Left hindlimb (tissue), 1 donor: ENCODE results near the gene TACC2.

Source experiments
- DNase-seq: peaks from one replicate; pipeline ENCODE4 v3.0.0-alpha.2; 2018

Gene TACC2

DNA sequence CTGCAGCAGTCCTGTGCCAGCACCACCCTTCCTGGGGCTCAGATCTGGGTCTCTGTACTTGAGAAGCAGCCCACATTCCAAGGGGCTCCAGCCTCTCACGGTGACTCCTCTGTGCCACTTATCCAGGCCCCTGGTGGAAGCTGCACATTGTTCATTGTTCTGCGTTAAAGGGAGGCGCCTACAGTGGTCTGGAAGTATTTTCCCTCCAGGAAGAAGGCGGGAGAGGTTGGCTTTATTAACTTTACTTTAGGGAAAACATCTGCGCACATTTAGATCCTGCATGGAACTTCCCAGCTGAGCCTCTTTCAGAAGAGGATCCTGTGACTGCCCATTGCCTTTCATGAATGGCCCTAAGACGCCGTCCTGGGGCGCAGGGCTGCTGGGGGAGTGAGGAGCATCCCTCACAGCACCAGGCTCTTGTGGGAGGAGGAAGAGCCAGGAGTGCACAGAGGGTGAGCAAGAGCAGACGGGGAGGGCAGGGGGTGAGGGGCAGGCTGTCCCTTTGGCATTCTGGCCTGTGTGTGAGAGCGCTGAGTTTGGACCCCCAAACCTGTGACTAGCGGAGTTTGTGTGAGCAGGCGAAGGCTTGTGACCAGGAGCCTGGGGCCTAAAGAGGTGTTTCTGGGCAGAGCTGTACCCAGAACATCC is 183.5 kb downstream of the TACC2 start:
- DNase-seq = peak; percentile 59

DNA sequence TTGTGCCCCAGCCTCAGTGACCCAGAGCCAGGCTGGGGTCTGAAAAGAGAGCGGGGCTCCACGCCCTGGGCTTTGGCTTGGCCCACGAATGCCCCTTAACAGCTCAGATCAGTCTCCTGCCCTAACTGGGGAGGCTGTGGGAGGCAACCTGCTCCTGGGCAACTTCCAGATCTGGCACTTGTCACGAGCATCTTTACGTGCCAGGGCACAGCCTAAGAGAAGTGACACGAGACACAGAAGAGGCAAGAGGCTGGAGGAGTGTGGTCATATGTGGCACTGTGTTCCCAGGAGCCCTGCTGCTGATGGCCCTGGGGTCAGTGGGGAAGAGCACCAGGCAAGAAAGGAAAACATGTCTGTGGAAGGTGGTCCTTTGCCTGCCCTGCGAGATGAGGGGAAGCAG is 184.4 kb downstream of the TACC2 start:
- DNase-seq = no peak

DNA sequence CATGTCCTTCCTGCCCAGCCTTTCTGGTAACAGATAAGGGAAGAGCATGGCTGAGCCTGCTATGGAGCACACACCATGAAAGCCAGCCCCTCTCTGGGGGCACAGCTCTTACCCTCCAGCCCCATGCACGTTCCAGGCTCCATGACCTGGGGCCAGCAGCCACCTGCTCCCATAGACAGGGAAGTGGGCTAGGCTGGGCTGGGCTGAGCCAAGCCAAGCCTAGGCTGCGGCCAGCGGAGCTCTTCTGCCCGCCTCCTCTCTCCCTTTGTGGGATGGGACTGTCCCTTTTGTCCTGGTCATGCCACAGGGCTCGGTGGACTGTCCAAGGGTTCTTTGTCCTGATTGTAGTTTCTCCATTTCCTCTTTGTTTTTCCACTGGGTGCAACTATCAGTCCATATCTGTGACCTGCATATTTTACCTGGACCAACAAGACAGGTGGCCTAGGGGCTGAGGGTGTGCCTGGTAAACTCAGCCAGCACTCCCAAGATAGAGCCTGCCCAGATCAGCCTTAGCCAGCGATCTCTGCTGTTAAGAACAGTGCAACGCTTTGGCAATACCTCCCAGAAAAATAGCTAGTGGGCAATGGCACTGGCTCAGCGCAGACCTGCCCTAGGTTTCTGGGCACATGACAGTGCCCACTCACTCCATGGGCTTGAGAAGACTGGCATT is 184.9 kb downstream of the TACC2 start:
- DNase-seq = no peak

DNA sequence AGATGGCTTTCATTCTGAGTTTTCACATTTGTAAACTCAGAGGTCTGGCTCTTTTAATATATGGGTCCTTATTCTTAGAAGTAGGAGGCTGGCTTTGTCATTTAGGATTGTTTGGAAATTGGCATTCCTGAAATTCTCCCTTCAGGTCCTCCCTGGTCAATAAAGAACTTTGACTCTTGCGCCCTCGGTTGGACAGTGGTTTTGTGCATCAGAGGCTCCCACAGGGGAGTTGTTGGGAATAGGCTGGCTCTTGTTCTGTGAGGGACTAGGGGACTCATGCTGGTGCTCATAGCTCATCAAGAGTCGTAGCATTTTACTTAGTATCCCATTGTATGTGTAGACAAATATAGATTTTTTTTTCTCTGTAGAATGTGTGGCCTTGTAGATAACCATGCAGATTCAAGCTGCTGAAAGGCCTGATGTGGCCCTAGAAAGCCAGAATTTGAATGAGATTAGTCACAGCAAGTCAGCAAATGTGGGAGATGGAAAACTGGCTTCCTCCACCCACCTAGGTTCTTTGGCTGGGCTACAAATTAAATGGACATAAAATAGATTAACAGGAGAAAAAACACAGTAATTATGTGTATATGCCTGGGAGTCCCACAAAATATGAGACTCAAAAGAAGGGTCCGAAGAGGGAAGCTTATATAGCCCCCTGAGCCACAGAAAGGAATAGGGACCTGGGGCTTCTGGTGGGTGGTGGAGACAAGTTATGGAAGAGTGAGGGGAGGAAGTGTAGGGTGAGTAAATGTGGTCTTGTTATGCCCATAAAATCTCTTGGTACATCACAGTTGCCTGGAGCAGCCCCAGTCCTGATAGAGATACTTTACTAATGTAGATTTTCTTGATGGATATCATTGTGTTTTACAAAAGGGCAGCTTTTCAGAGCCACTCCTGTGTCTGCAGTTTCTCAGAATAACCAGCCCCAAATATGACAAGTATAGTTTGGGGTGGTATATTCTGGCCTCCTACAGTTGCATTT is 187.6 kb downstream of the TACC2 start:
- no peak for DNase-seq

DNA sequence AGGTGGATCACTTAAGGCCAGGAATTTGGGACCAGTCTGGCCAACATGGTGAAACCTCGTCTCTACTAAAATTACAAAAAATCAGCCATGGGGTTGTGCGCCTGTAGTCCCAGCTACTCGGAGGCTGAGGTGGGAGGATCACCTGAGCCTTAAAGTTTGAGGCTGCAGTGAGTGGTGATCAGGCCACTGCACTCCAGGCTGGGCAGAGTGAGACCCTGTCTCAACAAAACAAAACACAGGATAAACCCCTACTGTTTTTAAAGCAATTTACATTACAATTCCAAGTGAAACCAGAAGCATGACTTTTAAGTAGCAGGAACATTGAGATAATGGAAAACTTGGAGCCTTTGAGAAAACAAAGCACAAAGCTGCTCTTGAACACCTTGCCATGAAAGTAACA is 189.7 kb downstream of the TACC2 start:
- no peak for DNase-seq

DNA sequence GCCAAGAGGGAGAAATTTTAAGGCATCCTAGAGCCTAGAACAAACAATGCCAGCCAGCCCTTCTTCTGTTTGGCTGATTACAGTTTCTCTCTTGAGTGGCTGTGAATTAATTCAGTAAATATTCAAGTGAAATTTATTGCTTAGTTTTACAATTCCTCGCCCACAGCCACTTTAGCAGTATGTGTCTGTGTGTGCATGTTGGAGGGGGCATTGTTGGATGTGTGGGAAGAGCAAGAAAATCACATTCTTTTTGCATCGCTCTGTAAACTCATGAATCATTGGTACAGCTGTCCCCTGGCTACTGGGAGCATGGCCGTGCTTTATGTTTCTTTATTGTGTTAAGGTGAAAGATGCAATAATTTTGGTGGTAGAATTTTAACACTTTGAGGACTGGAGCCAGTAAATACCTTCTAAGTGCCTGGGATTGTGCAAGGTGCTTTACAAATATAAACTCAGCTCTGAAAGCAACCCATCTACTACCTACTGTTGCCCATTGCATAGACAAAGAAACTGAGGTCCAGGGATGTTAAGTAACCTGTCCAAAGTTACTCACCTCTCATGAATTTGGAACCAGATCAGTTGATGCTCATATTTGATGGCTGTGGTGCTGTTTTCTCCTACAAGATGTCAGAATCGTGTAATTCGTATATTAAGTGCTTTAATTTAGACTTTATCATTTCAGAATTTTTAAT is 192.2 kb downstream of the TACC2 start:
- DNase-seq = no peak

DNA sequence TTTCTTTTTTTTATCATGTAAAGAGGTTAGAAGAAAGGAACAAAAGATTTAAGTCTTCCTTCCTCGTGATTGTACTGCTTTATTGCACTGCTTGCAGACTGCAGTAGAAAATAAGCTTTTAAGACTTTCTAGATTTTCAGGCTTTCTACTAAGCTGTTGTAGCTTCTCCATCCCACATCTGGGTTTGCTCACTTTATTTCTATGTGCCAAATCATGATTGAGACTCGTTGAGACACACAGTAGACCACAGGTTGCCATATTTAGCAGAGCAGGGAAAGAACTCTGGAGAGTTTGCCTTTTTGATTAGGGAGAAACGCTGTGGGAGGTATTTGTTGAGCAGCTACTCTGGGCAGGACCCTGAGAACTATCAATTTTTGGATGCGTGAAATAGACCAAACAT is 192.9 kb downstream of the TACC2 start:
- DNase-seq = no peak

DNA sequence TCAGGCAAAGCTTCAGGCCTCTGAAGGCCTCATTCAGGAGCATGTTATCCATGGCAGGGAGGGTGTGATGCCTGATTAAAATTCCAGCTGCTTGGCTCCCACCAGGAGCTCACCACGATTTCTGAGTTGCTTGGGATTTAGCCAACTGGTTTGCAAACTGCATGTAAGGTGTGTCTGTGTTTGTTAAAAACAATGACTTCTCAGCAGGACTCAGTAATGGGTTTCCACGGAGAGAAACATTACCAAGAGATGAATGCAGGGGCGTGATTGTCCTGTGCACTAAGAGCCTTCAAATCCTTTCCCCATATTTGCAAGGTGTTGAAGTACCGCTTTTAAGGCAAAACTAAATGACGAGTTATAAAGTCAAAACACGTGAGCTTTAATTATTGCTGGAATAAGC is 193.3 kb downstream of the TACC2 start:
- DNase-seq = no peak

DNA sequence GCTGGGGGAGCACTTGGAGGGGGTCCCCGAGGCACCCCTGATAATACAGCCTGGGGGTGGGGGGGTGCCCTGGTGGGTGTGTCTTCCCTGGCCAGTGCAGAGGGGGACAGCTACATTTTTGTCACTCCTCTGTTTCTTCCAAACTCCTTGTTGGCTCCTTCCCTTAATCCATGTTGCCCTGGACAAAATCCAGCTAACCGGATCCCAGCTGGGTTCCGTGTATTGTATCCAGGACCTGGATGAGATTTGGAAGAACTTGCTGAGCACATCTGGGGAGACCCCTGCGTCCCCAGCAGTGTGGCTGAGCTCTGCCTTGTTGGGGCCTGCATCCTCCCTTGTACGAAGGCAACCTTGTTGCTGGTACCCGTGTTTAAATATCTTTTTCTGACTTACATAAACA is 195.3 kb downstream of the TACC2 start:
- DNase-seq = no peak

DNA sequence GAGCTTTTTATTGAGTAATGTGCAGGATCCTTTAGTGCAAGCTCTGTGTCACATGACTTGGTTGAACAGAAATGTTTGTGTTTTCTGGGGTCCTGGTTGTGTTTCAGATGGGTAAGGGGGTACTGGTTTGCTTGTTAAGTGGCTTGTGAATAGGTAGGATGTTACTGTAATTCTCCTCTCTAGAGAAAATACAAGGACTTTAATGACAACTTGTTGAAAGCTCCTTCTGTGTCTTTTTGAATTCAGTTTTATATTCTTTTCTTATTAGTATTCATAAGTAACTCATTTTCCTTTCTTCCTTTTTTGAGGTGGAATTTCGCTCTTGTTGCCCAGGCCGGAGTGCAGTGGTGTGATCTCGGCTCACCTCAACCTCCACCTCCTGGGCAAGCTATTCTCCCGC is 196.7 kb downstream of the TACC2 start:
- DNase-seq = no peak

DNA sequence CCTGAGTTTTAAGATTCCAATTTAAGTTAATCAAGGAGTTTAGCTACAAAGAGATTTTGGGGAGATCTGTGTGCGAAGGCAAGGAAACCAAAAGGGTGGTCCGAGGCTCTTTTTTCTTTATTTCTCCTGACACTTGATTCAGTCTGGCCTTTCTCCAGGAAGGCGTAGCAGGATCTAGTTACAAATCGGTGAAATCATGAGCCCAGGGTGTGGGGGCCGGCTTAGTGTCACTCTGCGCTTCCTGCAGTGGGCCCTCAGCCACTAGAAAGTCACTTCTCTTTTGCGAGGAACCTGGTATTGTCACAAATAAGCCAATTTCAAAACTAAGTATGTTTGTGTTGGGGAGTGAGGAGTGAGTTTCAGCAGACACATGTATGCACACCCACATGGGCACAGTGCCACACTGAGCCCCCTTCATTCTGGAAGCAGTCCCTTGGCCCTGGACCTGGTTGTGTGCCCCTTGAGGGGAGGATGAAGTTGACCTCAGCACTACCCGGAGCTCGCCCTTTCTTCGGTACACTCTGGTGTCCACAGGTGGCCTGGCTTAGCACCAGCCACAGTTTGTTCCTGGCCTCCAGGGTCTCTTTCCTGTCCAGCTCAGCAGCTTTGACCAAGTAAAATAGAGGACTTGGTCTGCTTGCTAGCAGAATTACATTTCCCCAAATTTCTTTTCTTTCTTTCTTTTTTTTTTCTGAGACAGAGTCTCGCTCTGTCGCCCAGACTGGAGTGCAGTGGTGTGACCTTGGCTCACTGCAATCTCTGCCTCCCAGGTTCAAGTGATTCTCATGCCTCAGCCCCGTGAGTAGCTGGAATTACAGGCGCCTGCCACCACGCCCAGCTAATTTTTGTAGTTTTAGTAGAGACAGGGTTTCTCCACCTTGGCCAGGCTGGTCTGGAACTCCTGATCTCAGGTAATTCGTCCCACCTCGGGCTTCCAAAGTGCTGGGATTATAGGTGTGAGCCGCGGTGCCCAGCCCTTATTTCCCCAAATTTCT is 198.2 kb downstream of the TACC2 start:
- no peak for DNase-seq

DNA sequence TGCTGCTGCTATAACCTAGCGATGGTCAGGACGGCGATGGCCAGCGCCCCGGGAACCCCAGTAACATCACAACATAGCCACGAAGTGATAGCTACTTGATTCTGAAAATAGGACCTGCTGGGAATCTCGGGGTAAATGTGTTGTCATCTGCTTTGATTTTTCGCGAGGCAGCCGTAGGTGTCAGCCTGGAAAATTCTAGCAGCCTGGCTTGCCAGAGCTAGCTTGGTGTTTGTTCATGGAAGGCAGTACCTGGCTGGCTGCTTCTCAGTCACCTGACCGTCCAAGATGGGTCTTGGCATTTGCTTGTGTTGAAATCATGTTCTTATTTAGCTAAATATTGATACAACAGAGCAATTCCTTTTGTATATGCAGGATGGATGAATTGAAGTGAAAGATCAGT is 199.7 kb downstream of the TACC2 start:
- DNase-seq = no peak

DNA sequence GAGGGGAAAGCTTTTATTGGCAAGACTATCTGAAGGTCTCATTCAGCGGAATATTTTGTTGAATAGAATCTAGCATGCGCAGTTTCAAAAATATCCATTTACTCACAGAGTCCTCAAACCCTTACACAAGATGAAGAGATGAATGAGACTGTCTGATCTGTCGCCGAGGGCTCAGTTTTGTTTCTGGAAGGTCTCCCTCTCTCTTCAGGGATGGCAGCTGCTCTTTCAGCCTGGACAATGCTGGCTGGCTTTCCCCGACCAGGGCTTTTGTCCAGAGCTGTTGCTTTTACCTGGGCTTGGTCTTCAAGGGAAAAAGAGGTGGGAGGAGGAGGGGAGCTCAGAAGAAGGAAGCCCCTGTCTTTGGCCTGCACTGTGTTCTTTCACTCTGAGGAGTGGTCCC is 200.2 kb downstream of the TACC2 start:
- no peak for DNase-seq

DNA sequence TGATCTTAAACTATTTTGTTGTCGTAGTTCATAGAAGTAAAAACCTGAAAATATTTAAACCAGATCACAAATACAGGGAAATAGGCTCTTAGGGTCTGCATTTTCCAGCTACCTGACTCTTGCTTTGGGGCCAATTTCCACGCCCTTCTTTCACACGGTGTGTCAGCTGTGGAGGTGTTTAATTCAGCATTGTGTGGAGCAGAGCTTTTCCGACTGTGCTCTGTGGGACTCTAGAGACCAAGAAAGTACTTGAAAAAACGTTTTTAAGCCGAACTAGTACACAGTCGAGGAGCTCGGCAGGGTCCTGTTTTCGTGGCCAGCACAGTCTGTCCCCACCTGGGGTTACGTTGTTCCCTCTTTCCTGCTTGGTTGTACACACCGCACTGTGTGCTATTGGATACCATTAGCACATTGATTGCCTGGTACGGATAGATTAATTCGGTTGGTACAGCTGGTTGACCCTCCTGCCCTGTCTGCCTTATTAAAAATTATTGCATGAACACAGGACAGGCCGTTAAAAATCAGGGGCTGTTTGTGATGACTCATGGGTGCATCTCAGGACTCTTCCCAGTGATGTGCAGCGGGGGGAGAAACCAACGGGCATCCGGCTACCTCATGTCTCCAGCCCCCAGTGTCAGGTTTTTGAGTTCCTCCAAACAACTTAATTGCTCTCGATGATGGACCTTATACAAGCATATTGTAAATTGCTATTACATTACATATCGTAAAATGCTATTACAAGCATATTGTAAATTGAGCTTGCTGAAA is 201.4 kb downstream of the TACC2 start:
- DNase-seq = no peak

DNA sequence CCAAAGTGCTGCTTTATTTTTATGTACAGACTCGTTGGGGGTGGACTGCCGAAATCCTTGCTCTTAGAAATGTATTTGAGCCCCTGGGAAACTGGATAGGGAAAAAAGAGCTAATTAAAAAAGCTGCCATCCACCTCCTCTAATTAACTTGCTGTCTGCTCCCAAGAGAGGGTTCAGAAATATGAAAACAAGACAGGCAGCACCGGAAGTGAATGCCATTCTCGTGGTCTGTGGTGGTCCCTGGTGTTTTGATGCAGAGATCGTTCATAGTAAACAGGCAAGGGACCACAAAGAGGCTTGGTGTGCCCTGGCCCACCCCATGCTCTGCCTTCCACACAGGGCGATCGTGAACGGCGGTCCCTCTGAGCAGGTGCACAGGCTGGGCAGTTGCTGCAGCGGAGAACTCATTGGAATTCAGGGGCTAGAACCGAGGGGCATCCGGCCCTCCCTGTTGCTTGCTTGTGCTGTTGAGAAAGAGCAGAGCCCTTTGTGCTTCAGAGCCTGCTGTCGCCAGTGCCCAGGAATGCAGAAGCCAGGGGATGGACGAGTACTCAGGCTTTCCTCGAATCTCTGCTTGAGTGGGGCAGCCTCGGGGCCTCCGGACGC is 203.1 kb downstream of the TACC2 start:
- no peak for DNase-seq

DNA sequence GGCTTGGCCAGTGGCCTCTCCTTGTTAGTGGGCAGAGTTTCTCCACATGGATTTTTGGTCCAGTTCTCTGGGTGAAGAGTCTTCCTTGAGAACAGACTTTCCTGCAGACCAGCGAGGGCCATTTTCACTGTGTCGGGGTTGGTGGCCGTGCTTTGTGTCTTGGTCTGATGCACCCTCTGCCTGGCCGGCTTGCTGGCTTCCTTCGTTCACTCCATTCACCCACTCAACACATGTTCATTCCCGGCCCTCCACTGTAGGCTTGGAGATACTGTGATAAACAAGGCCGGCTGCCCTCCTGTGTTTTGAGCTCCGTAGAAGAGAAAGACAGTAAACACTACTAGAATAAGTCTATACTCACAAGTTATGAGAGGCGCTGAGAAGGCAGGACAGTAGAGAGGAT is 205.3 kb downstream of the TACC2 start:
- DNase-seq = no peak

DNA sequence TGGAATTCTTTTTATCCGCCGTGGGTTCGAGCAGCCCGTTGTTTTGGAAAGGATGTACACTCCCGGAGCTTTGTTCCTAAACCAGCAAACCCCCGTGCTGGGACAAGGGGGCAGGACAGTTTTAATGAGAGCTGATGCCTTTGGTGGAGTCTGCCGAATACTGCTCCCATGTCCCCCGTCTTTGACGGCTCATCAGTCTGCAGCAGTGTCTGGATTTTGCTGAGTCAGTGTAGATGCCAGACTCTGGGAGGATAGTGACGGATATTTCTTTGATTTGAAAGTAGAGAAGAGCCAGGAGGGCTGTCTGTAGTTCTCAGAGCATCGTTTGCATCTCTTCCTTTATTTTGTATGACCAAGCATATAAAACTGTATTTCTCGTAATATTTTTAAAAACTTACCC is 207.3 kb downstream of the TACC2 start:
- no peak for DNase-seq

DNA sequence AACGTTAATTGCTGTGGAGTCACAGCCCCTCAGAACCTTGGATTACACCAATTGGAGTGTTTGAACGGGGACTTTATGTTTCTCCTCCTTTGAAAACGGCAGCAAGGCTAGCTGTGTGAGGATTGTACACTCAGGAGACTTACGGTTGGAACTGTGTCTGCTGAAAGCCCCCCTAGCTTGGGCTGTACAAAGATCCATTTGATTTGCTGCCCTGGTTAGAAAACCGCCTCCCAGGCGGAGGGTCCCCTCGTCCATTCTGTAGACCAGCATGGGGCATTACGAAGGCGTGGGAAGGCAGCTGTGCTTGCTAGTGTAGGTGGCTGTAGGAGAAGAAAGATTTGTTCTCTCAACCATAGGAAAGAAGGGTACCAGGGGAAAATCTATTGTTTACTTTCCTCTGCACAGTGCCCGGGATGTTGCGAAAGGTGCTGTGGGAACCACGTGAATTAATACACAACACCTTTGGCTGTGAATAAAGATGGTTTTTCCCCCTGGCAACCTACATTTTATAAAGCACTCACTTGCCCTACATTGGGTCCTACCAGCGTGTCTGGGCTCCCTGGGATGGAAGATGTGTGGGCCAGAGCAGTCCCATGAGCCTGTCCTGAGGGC is 208.8 kb downstream of the TACC2 start:
- no peak for DNase-seq

DNA sequence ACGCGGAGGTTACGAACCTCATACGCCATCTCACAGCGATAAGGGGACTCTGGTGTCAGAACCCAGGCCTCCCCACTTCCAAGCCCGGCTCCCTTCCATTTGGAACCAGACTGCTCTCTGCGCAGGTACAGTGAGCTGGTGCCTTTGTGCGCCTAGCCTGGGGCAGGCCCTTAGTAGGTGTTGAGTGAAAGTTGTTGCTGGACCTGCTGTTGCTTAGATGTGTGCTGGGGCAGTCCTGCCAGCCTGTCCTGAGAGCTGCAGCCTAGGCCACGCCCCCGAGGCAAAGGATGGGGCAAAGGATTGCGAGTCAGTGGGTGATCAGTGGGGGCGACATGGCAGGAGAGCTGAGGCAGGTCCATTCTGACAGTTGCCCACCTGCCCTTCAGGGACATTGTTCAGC is 209.7 kb downstream of the TACC2 start:
- DNase-seq = no peak

DNA sequence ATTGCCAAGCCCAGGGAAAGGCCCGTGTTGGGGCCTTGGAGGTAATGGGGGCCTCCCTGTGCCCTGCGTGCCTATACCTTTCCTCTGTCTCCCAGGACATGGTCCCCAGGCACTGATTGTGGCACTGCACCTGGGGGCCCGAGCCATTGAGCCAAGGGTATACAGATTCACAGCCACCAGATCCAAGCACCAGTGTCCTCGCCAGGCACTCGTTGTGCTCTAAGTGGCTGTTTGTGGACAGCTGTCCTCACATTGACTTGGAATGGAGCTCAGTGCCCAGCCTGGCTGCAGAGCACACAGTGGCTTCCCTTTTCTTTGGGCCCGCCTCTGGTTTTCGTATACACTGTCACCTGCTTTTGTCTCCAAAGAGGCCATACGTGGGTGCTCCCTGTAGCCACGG is 210.1 kb downstream of the TACC2 start:
- no peak for DNase-seq
